Hindlimb muscle (tissue), 1 donor: ENCODE results near the gene ADAM12. TPM values are rescaled to one million over a fixed set of nuclear protein-coding genes. Genes with fewer than 3 reads are reported as not detected.

ENCODE experiments used
- DNase-seq: peaks from one replicate; pipeline ENCODE4 v3.0.0-alpha.2; 2013
- polyA plus RNA-seq: library from polyadenylated mRNA; unstranded; fragments of 120-200 nt; gene quantifications from one replicate; pipeline ENCODE4 v1.2.1, GENCODE V29; 2013; ENCODE audit not compliant: insufficient read length

ADAM12 gene
- polyA plus RNA-seq, 1 donor: 18.6 TPM

DNA sequence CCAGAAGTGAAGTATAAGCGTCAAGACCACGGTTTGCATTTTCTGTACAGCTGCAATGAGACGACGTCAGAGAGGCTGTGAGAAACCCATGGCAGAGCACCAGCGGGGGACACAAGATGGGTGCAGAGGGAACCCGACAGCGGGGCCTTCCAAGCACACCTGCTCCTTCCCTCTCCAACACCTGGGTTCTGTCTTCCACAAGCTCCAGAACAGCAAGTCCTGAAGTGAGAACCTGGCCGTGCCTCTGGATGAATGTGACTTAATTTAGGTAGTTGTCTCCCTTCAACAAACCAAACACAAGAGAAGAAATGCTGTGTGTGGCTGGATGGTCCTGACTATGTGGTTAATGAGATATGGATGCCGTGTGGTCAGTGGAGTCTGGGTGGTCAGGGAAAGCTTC lies 76.1 kb downstream of the ADAM12 start:
- no peak for DNase-seq

DNA sequence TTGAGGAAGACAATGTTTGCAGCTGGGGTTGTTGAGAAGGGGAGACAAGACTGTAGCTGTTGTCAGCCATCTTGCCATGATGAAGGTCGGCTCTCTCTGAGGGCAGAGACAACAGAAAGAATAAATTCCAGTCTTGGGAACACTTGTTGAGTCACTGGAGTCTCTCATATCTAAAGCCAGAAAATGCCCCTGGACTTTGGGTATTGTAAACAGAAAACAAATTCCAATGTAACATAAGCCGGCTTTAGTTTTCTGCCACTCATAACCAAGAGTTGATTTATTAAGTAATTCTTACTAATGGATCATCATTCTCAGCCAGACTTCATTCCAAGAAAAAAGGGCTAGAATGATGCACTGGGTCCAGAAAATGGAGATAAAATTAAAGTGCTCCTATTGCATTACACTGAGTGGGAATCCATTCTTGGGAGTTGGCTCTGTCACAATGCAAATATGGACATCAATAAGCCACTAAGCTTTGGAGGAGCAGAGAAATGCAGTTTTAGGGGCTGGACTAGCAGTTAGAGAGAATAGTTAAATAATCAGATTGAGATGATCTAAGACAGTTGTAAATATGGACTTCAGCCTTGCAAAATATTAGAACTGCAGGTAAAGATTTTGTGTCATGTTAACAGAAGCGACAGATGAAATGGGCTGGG lies 78.9 kb downstream of the ADAM12 start:
- no peak for DNase-seq

DNA sequence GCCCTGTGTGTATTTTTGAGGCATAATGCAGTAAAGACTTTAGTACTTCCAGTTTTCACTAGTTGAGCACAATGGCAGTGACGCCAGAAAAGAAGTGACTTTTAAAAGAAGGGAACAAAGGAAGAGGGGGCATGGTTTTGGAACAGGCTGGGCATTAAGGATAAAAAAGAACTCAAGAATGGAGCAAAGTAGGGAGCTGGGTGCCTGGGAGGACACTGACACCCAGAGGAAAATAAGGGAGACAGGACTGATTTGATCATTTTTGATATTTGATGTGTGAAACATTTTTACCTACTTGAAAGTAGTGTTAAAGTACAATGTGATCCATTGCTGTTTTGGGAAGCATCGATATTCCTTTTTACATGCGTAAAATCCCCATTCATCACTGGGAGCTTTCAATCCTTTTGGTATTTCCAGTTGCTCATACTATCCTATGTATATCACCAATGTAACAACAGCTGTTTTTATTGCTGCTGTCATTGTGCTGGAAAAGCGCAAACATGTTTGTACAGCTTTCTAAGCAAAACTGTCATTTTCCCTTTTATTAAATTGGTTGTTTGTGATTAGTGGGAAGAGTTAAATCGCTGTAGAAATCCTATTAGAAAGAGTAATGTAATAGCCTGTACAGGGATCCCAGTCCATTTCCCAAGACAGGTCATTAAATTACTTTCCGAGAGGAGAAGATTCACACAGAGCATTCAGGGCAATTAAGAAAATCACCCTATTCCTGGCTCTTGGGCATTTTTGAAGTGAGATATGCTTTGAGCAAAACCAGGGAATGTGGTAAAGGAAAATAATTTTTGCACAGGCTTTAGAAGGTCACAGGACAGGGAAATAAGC lies 85.2 kb downstream of the ADAM12 start:
- DNase-seq: no peak

DNA sequence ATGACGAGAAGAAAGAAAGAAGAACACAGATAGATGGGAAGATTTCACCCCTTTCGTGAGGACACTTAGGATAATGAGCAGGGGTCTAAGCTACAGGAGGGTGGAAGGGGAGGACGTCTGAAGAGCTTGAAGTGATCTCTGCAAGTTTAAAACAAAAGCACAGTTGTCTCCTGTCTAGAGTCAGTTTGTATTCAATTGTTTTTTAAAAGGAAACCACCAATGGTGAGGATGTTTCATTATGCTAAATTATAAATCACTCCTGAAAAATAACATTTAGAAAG lies 85.9 kb downstream of the ADAM12 start:
- DNase-seq: no peak

DNA sequence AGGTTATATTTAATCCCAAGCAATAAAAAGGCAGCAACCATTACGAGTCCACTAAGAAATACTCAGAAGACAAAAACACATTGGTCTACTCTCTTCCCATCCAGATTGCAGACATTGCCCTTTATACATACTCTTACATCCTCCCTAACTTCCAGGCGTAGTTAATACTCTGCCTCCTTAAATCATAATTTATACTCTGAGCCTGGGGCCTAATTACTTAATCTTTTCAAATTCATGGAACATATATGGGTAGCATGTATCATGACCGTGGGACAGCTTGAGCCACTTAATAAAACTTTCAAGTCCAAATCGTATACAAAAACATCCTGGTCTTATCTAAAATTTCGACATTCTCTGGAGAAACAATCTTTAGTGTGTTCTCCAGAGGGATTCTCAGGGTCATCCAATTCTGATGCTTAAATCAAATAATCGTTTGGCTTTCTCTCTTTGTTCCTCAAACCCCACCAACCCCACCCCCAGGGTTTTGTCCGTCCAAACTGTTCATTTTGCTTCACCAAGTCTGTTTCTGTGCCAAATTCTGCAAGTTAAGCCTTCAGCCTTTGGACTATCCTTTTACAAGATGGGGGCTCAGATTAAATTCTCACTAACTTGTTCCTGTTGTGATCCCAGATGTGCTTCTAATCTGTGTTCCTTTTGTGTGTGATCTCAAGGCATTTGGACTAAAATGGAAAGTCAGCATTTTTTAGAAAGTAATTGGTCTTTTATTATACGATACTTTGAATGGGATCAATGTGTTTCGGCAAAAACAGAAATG lies 86.4 kb downstream of the ADAM12 start:
- DNase-seq: no peak

DNA sequence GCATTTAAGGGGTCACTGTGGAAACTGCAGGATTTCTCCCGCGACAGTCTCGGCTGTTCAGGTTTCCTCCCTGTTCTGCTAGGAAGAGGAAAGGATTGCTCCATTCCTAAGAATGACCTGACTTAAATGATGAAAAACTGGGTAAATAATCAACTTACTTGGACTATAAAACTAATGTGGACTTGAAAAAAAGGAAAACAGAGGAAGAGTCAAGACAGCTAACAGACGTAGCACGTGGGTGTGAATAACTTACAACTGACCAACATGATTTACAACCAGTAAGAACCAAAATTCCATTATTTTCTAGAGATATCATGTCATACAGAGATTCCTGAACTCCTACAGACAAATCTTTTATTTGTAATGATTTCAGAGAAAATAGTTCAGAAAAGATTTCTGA lies 93.8 kb downstream of the ADAM12 start:
- DNase-seq: no peak

DNA sequence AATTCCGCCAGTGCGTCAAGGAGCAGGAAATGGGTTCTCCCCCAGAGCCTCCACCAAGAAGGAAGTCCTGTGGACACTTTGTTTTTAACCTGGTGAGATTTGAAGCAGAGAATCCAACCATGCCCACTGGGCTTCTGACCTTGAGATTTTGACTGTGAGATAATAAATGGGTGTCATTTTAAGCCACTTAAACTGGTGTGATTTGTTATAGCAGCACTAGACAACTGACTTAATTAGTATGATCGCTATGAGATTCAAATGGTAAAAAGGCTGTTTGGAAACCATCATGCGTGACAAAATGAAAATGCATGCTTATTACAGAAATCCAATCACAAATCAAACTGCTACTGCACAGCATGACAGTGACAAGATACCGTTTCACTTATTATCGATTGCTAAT lies 98.0 kb downstream of the ADAM12 start:
- no peak for DNase-seq

DNA sequence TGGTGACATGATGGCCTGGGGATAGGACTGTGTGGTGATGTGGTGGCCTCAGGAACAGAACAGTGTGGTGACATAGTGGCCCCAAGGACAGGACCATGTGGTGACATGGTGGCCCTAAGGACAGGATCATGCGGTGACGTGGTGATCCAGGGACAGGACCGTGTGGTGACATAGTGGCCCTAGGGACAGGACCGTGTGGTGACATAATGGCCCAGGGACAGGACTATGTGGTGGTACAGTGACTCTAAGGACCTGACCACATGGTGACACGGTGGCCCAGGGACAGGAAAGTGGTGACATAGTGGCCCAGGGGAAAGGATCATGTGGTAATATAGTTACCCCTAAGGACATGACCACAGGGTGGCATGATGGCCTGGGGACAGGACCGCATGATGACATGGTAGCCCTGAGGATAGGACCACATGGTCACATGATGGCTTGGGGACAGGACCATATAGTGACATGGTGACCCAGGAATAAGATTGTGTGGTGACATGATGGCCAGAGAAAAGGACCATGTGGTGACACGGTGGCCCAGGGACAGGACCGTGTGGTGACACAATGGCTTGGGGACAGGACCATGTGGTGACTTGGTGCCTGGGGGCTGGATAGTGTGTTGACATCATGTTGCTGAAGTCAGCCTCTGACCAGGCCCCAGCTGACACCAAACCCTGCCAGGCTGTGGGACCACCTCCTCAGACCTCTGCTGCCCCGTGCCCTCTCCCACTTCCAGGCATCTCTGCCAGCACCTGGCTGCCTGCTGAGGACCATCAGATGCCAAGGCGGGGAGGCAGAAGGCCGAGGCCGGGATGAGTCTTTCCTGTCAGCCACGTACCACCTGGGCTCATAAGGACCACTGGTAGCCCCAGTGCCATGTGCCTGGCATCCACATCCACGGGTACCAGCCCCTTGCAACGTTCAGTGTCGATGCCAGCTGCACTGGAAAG lies 99.5 kb downstream of the ADAM12 start:
- DNase-seq: no peak

DNA sequence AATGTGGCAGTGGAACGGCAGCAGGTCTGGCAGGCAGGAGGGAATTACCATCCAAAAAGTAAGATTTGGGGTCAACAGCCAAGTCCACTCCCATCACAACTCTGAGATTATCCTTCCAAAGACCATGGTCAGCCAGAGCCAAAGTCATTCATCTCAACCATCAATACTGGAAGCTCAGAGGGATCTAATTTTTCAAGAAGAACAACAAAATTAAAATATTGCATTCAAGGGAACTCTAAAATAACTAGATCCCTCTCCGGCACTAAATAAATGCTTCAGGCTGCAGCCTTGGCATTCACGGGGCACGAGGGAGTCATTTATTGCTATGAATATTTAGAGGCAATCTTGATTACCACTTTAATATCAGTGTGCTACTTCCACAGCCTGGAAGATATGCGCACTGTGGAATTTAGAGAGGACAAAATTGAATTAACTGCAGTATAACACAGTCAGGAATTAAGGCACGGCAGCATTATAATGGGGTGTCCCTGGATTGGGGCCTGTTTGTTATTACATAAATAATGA lies 102.0 kb downstream of the ADAM12 start:
- no peak for DNase-seq

DNA sequence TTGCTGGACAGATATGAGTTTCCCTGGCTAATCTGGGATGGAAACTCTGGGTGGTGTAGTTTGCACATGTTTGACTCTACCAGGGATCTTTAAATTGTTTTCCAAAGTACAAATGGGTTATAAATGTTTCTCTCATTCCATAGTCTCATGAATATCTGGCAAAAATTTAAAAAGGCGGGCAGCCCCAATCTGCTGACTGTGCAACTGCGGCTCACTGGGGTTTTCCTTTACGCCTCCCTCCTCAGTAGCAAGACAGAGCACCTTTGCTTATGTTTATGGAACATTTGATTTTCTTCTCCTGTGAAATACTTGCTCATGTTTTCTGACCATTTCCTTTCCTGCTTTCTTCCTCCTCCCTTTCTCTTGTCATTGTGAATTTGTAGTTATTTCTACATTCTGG lies 105.0 kb downstream of the ADAM12 start:
- no peak for DNase-seq

DNA sequence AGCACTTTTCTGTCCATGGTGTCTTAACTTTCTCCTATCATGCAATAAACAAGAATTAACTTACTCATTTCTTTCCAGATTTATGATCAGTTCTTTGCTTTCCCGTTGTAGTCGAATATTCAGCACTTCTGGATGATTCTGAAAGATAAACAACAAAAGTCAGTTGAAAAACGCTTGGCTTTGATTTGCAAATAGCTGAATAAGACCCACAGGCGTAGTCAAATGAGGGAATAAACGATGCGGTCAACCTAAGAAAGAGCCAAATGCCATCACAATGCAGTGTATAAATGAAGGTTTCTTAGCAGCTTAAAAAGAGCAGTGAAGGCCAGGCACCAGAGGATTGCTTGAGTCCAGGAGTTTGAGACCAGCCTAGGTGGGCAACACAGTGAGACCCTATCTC lies 109.4 kb downstream of the ADAM12 start:
- no peak for DNase-seq

DNA sequence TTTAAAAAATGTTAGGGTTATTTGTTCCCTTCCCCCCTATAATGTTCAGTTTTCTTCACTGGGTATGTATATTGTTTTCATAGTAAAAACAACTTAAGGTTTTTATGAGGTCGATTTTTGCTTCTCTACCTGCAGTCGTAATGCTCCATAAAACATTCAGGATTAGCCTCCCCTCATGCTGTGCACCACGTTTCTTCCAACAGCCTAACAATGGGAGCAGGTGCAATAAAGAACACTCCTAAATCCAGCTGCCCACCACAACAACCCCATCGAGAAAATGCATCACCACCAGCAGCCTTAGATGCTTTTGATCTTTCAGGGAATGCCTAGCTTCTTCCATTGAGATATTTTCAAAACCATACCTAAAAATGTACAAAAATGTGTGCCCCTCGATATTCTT lies 111.1 kb downstream of the ADAM12 start:
- no peak for DNase-seq

DNA sequence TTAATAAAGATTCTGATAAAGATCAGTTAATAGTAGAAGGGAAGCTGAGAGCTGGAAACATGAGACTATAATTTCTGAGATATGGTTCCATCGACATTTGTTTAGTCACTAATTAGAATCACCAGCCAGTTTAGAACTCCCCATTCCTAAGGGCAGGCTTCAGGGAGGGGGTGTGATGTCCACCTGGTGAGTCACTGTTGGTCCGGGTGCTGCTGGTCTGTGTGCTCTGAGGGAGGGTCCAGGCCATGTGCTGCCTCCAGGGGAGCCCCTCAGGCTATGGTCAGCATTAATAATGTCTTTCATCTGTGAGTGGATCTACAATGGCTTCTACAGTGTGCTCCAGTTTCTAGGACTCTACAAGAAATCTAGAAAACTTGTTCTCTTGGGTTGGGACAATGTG lies 115.8 kb downstream of the ADAM12 start:
- no peak for DNase-seq

DNA sequence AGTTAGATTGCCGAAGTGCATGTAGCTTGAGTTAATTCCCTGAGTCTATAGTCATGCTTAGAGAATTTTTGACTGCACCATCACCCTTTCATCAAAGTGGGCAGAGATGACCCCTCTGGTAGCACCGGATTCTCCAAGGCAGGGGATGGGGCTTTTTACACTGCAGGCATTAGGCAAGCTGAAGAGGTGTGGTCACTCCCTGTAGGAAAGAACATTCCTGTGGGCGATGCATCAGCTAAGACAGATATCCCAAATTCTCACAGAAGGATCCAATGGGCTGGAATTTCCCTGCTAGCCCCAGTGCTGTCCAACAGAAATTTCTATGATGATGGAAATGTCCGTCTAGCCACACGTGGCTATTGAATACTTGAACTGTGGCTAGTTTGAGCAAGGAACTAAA lies 118.2 kb downstream of the ADAM12 start:
- DNase-seq: no peak

DNA sequence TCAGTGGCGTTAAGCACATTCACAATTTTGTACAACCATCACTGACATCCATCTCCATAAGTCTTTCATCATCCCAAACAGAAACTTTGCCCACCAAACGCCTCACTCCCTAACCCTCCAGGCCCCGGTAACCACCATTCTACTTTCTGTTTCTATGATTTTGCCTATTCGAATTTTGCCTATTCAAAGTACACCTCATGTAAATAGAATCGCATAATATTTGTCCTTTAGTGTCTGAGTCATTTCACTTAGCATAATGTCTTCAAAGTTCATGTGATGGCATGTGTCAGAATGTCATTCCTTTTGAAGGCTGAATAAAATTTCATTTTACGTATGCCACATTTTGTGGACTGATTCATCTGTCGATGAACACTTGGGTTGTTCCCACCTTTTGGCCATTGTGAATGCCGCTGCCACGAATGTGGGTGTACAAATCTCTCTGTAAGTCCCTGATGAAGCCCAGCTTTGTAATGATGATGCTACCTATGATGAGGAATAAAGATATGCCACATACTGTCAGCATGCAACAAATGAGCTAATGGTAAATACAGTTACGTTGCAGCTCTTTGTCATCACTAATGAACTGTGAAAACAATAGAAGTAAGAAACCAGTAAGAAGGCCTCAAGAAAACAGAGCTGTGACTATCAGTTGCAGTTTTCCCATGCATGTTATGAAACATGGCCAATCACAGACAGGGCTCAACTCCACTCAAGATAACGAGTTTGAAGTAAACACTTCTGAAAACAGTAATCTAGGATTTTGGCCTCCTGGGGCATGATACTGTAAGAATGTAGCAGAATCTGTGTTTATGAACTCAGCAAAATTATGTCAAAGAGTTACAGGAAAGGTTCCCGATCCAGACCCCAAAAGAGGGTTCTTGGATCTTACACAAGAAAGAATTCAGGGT lies 120.0 kb downstream of the ADAM12 start:
- DNase-seq: no peak

DNA sequence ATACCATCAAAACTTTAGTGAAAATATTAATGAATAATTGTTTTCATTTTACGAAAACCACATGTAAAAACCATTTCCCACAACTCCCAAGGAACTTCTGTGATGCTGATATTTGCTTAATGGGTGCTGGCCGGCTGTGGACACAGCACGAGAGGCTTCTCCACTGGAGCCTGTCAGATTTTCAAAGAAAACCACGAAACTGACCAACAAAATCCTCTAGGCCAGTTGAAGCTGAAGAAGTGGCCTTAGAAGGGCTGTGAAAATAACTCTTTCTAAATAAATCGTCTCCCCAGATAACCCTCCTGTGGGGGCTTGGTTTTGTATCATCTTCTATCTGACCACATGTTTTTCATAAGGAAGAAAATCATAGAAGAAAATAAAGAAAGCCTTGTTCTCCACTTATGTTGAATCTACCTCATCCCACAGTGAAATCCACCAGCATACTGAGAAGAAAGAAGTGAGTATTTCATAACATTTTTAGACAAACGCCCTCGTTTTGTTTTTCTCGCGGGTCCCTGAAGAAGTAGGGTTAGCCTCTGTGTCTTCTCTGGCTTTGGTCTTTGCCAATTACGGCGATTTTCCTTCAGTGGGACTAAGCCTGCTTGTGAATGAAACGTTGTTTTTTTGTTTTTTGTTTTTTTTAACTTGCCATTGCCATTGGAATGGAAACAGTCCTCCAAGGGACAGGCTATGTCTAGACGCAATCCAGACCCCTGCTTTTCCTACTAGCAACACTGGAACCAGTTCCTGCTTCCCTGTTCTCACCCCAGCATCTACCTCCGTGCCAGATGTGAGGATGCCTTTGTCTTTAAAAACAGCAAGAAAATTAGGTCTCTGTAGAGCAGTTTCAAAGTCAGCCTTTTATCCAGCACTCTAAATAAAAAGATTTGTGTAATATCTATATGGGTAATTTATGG lies 123.9 kb downstream of the ADAM12 start:
- no peak for DNase-seq

DNA sequence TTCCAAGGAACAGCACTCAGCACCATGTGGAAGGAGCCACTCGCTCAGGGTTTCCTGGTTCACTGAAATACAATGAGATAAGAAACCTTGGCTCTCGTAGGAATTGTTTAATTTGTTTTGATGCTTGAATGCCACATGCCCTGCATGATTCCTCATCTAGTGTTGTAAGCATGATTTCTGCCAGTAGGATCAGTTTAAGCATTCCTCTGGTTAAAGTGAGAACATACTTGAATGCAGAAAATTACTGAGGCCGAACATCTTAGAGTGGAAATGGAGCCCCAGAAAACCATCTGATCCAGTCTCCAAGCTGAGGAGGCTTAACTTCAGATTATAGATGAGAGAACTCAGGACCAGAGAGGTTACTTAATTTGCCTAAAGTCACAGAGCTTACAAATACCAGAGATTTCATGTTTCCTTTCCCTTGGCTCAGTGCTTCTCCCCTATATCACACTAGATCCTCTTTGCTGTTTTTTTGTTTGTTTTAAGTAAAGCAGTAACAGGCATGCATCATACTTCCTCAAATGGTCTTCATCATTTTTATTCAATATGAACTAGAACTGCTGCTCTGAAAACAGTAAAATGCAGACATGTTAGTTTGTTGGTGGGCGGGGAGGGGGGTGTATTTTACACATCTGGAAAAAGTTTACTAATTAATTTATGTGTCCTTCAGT lies 125.1 kb downstream of the ADAM12 start:
- no peak for DNase-seq

DNA sequence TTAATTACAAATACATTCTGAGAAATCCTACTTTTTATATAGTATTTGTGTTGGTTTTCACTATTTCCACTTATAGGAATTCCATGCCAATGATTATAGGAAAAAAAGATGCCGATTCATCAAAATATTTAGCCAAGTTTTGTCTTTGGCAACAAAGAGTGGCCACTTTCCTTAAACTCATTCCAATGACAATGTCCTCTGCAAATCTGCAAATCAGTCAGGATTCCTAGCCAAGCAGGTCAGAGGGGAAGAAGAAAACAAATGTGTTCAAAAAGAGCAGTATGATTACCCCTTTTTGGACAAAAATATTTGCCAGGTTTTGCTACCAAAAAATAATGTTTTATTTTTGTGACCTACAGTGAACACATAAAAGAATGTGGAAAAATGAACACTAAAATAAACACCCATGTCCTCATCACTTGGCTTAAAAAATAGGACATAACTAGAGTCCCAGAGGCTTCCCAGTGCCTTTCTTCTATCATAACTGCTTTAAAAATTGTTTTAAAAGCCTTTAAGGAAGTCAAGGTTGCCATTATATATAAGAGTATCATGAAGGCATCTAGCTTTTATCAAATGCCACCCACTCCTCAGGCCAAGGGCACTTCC lies 125.9 kb downstream of the ADAM12 start:
- DNase-seq: no peak
